Peyer's patch (tissue), 4 donors: Measurements from ENCODE around the gene SPDEF.

ENCODE experiments used
- CTCF ChIP-seq, 6 experiments: fragments of 450-650 bp in 4 of 6; fragments of 200-600 bp in 2 of 6; sonication (generic) in 1 of 6; IDR thresholded peaks; one replicate each; pipeline ENCODE4 v1.5.1; 2017 to 2019; ENCODE audit warnings: antibody characterized with exemption in 6 of 6, mild to moderate bottlenecking in 3 of 6, moderate library complexity in 1 of 6
- POLR2A ChIP-seq, 2 donors: fragments of 450-650 bp; IDR thresholded peaks; one replicate each; pipeline ENCODE4 v1.5.1; 2017; ENCODE audit warnings: antibody characterized with exemption in 2 of 2, mild to moderate bottlenecking in 2 of 2, moderate library complexity in 2 of 2

- no peak for TF ChIP-seq CTCF (IDR thresholded peaks at IDR 0.05)
- no peak for TF ChIP-seq POLR2A (IDR thresholded peaks at IDR 0.05)
These were observed 58.7 kb downstream of the SPDEF start for GRCh38 chr6:34497411-34497810.
